Kidney glomerular epithelial cell (primary cell): ENCODE data around the gene ANKS6.

Source experiments
- DNase-seq: peaks from one replicate; lab custom pipeline; 2025; lab: John Stamatoyannopoulos, UW

The ANKS6 gene

GRCh38 chr9:98791608-98792490 lies 4.5 kb downstream of the ANKS6 start:
- peak; percentile 52 for DNase-seq

GRCh38 chr9:98790842-98791607 lies 5.3 kb downstream of the ANKS6 start:
- peak; percentile 90 for DNase-seq

GRCh38 chr9:98790134-98790841 lies 6.1 kb downstream of the ANKS6 start:
- no peak for DNase-seq

DNA sequence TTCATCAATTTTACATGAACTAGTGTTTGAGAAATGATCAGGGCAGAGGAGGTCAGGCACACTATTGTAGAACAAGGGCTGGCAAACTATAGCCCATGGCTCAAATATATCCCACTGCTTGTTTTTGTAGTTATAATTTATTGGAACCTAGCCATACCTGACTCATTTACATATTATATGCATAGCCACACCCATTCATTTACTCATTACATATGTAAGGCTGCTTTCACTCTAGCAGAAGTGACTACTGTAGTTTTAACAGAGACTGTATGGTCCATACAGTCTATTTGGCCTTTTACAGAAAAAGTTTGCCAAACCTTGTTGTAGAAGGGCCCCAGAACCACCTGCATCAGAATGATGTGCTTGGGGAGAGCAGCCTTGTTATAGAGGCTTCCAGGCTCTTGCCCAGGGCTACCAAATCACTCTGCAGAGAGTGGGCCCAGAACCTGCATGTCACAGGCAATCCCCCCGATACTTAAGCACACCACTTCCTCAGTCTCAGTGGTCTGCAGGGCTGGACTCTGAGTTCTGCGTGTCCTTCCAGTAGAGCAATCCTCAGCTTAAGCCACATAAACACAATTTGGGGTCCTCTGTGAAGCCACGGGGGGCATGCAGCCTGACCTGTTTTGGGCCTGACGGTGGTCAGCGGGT lies 6.7 kb downstream of the ANKS6 start:
- no peak for DNase-seq

DNA sequence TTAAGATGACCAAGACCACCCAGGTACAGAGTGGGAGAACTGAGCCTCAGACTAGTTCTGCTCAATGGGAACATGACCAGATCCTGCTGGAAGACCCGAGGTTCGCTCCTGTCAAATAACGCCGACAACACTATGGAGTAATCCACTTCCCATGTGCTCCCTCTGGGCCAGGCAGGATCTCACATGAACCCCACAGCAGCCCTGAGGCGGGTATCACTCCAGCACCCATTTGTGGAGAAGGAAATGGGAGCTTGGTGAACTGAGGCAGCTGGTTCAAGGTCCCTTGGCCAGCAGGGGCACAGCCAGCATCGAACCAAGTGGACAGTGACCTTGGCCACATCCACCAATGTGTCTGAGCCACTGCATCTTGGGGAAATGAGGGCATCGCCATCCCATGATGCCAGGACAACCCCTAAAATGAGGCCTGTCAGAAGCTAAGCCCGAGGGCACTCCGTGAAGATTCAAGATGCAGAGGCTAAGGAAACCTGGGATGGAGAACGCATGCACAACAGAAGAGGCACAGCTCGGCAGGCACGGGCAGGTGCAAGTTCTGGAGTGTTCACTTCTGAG lies 8.5 kb downstream of the ANKS6 start:
- DNase-seq = no peak

- no peak for DNase-seq
These were observed 9.4 kb downstream of the ANKS6 start for GRCh38 chr9:98786750-98787510.

DNA sequence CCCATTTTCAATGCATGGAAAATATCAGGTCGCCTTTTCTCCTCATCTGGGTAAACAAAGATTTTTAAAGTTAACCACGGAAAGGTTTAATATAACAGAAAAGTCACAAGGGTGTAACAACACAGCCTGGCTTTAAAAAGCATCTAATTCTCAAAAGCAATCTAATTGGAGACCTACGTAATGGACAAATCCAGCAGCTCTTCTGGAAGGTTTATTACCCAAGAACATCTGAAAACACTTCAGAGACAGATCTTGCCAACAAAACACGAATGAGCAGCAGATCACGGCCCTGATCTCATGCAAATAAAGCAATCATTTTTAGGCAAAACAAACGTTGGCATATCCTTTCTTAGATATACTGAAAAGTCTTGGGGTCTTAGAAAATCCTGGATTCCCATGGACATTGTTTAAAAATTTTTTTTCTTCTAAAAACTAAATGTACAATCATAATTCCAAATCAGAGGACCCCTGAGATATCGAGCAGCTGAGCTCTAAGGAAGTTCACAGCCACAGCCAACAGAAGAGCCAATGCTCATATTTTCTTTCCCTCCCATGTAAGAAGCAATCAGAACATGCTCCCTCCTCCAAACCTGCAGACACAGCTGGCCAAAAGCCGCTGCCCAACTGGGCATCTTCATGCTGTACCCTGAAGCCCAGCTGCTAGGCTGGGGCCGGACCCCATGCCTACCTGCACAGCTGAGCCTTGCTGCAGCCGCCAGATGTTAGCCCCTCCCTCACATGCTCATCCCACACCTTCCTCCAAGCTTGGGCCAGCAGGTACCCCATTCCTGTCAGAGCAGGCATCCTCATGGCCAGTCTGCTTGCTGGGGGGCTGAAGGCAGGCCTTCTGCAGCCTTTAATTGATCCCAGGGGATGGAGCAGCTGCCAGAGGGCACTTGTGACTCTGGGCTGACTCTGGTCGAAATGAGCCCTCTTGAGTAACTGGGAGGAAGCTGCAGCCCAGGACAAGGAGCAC lies 11.2 kb downstream of the ANKS6 start:
- DNase-seq = no peak

DNA sequence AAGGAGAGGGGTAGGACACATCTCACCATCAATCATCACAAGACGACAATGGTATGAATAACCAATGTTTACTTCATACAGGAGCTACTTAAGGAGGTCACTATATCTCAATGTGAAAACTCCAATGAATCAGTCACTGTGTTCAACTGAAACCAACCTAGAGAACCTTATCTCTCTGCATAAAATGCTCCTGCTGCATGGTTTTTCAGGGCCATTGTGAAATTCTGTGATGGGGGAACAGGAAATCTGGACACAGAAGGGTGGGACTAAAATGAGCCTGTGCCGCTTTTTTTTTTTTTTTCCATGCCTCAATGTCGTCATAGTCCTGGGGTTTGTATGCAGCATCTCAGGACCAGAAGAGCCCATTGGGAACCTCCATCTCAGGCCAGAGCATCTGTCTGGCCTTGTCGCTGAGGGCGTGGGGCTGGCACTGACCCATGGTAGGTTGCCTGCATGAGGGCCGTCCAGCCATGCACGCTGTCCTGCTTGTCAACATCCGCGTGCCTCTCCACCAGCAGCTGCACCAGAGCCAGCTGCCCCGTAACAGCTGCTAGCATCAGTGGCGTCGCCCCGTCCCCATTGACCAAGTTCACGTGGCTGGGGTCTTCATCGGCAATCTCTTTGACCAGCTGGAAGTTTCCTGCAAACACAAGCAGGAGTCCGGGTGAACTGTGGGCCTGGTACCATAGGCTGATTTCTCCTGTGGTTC lies 12.7 kb downstream of the ANKS6 start:
- no peak for DNase-seq

DNA sequence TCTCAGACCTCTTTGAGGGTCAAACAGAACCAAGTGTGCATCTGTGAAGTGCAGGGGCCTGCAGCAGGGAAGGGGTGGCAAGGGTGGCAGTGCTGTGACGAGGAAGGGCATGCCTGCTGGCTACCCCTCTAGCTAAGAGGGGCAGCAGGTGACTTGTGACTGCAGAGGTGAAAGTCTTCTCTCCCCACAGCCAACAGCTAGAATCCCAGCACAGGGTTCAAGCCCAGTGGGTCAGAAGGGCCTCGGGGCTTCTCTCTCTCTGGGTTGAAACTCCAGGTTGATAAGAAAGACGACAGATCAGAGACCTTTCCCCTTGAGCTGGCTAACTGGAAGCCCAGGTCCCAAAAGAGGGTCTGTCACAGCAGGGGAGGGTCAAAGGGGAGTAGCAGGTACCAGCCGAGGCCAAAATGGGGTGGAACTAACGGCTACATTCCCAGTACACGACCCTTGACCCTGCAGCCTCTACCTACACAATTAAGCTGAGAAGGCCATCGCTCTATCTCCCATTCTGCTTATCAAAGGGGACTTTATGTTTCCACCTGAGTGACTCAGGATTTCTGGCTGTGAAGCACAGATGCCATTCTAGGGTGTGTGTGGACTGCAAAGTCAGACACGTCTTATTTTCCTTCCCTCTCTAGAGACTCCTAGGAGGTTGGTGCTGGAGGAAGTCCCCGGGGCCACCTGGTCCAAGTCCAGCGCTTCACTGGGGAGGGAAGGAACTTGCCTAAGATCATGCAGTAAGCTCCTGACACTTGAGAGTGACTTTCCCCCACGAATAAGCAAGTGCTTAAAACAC lies 14.6 kb downstream of the ANKS6 start:
- DNase-seq = no peak

GRCh38 chr9:98780059-98780749 lies 16.2 kb downstream of the ANKS6 start:
- no peak for DNase-seq

DNA sequence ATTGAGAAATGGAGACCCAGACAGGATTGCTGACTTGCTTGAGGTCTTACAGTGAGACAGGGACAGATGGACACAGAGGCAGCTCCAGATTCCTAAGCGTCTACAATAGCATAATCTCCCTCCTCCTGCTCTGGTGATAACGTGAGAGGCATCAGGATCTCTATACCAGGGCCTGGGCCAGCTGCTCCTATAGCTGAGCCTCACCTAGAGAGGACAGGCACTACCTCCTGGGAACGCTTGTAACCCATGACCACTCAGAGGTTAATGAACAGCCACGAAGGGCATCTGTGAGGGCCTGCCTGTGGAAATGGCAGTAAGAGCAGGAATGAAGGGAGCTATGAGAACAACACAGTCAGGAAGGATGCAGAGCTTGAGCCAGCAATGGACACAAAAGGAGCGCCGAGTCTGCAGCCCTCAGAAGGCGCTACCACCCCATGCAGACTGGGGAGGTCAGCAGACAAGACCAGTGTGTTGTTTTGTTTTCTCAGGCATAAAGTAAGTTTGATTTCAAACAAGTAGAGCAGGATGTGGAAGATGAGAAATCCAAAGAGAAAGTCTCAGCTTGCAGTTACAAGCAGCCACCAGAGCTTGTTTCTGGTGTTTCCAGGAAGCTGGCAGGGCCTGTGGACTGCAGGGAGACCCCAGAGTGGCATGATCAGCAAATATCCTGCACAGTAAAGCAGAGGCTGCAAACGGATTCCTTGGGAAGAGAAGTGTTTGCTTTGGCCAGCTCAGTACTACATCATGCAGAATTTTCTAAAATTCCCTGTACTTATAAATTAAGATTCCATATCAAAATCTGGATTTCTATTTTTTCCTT lies 17.4 kb downstream of the ANKS6 start:
- DNase-seq = no peak

DNA sequence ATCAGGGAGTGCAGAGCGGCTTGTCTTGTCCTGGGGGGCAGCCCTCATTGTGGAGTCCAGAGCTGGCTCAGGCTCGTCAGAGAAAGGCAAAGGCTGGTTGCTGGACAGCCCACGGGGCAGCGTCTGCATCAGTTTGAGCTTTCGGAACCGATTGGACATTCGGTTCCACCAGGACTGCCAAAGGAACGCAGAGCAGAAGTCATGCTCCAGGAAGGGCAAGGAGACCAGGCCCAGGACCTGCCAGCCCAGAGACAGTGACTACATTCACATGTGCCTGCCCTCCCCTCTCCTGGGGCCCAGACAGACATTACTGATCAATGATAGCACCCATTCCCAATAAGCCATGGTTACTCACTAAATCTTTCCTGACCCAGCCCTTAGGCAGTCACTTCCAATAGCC lies 18.1 kb downstream of the ANKS6 start:
- no peak for DNase-seq

GRCh38 chr9:98777618-98778017 lies 18.7 kb downstream of the ANKS6 start:
- DNase-seq = no peak

DNA sequence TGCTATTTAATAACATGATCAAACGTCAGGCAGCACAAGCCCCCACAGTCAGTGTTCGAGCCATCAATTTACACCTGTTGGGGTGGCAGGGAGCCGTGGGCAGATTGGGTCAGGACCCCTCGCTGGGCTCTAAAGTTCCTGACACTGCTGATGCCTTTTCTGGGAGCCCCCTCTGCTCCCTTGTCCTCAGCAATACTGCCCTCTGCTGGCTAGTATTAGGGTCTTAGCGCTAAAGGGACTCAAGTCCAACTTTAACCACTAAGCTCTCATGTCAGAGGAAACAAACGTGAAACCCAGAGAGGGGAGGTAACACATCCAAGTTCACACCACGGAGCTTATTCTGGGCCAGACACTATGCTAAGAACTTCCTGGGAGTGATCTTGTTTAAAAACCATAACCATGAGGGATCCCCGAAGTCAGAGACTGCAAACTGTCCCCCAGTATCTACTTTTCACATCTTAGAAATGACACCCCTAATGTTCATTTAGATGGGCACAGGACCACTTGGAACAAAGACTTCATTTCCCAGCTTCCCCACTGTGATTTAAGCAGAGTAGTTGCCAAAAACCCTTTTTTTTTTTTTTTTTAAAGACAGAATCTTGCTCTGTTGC lies 20.4 kb downstream of the ANKS6 start:
- DNase-seq = peak; percentile 5

- DNase-seq = no peak
These were observed 21.6 kb downstream of the ANKS6 start for GRCh38 chr9:98774746-98775145.

DNA sequence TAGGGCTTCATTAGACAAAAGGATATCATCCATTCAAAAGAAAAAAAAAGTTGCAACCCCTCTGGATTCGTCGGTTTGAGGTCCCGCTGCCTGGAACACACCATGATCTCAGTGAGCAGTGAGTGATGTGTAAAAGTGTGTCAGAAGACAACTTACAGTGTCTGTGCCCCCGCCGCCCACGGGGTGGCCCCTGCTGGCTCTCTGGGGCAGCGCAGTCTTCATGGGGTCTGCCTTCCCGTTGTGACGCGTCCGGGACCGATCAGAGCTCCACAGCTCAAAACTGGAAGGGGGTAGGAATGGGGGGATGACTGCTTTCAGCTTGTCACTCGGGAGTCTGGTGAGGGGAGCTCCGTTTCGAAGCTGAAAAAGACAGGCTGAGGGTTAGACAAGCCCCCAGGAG lies 22.6 kb downstream of the ANKS6 start:
- no peak for DNase-seq
